ENCODE measurements around the gene MCC.

The MCC gene

GRCh38 chr5:113487781-113488644 lies at the start of gene MCC:
MCC (minus strand) TSS chr5:113488453.
- DNase-seq (ENCODE audit: low read depth) = peak; percentile 56

GRCh38 chr5:113531481-113532159 lies 43.4 kb upstream of the MCC start:
- no peak for DNase-seq (ENCODE audit: low read depth)

- DNase-seq (ENCODE audit: low read depth) = no peak
Measured at GRCh38 chr5:113527746-113528145, 39.5 kb upstream of the MCC start.

GRCh38 chr5:113526421-113526820 lies 38.2 kb upstream of the MCC start:
- no peak for DNase-seq (ENCODE audit: low read depth)

GRCh38 chr5:113524927-113525326 lies 36.7 kb upstream of the MCC start:
- DNase-seq (ENCODE audit: low read depth) = no peak

- DNase-seq (ENCODE audit: low read depth) = no peak
Measured at GRCh38 chr5:113523168-113523567, 34.9 kb upstream of the MCC start.

GRCh38 chr5:113520899-113521298 lies 32.6 kb upstream of the MCC start:
- no peak for DNase-seq (ENCODE audit: low read depth)

GRCh38 chr5:113520429-113520828 lies 32.2 kb upstream of the MCC start:
- no peak for DNase-seq (ENCODE audit: low read depth)

- no peak for DNase-seq (ENCODE audit: low read depth)
Measured at GRCh38 chr5:113519412-113519811, 31.2 kb upstream of the MCC start.

GRCh38 chr5:113518884-113519283 lies 30.6 kb upstream of the MCC start:
- no peak for DNase-seq (ENCODE audit: low read depth)

GRCh38 chr5:113514289-113514635 lies 26.0 kb upstream of the MCC start:
- no peak for DNase-seq (ENCODE audit: low read depth)

GRCh38 chr5:113513384-113514288 lies 25.4 kb upstream of the MCC start, which contains the start of gene YTHDC2:
YTHDC2 (plus strand) TSS chr5:113513694; CDS start chr5:113513896, 202 bp downstream.
- DNase-seq (ENCODE audit: low read depth) = peak; percentile 39

GRCh38 chr5:113512341-113512740 lies 24.1 kb upstream of the MCC start:
- DNase-seq (ENCODE audit: low read depth) = no peak

- DNase-seq (ENCODE audit: low read depth) = no peak
Measured at GRCh38 chr5:113510836-113511451, 22.7 kb upstream of the MCC start.

- no peak for DNase-seq (ENCODE audit: low read depth)
Measured at GRCh38 chr5:113508756-113509155, 20.5 kb upstream of the MCC start.

GRCh38 chr5:113507601-113508000 lies 19.3 kb upstream of the MCC start:
- DNase-seq (ENCODE audit: low read depth) = no peak

GRCh38 chr5:113505181-113505580 lies 16.9 kb upstream of the MCC start:
- no peak for DNase-seq (ENCODE audit: low read depth)

GRCh38 chr5:113503146-113503545 lies 14.9 kb upstream of the MCC start:
- no peak for DNase-seq (ENCODE audit: low read depth)

GRCh38 chr5:113502073-113502472 lies 13.8 kb upstream of the MCC start:
- no peak for DNase-seq (ENCODE audit: low read depth)

GRCh38 chr5:113495422-113495841 lies 7.2 kb upstream of the MCC start:
- no peak for DNase-seq (ENCODE audit: low read depth)

GRCh38 chr5:113493446-113493845 lies 5.2 kb upstream of the MCC start:
- DNase-seq (ENCODE audit: low read depth) = no peak

- no peak for DNase-seq (ENCODE audit: low read depth)
Measured at GRCh38 chr5:113491022-113491421, 2.8 kb upstream of the MCC start.

Measured in GM04503 (cell line).